ENCODE results near the gene KIF23.
"Not testable (repeated sequence)": the region's sequence is repeated elsewhere in the genome, so short reads cannot be mapped to it uniquely, and the experiment has no call there.

Gene KIF23

DNA sequence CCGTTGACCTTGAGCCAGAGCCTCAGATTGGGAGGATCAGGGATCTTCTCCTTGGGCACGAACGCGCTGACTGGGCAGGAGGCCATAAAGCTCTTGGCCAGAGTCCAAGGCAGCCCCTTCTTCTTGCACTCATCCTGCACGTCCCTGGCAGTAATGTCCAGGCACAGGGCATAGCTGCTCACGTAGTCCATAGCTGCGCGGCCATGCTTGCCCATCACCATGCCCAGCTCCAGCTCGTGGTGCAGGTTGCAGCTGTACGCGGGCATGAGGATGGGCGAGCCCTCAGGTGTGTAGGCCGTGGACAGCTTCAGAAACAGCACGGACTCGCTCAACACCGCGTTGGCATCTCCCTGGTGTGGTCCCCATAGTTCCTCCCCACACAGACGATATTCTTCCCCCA is 20.5 kb downstream of the KIF23 start:
- no peak for DNase-seq (ENCODE audit: low read depth in 1 of 2, low spot score in 1 of 2)

DNA sequence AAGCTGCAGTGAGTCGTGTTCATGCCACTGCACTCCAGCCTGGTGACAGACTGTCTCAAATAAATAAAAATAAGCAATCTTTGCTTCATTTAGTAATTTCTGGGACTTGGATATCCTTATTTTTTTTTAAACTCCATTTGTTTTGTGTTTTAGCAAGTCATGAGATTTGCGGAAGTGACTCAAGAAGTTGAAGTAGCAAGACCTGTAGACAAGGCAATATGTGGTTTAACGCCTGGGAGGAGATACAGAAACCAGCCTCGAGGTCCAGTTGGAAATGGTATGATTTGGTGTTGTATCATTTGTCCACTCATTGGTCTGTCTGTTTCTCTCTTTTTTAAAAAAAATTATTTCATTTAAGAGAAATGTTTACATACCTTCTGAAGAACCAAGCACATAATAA is 21.8 kb downstream of the KIF23 start:
- DNase-seq (ENCODE audit: low read depth in 1 of 2, low spot score in 1 of 2), result no peak

DNA sequence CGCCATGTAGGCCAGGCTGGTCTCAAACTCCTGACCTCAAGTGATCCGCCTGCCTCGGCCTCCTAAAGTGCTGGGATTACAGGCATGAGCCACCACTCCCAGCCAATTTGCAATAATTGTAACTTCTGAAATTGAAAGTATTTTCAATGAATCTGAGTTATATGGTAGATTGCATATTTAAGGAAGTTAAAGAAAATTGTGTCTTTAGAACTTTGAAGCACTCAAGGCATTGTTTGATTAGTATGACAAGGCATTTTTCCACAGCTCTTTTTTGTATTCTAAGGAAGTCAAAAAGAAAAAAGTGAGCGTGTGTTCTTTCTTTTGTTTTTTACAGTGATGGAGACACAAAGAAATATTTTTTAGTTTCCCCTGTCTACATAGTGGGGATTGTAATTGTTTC is 22.8 kb downstream of the KIF23 start:
- DNase-seq (ENCODE audit: low read depth in 1 of 2, low spot score in 1 of 2), result no peak

DNA sequence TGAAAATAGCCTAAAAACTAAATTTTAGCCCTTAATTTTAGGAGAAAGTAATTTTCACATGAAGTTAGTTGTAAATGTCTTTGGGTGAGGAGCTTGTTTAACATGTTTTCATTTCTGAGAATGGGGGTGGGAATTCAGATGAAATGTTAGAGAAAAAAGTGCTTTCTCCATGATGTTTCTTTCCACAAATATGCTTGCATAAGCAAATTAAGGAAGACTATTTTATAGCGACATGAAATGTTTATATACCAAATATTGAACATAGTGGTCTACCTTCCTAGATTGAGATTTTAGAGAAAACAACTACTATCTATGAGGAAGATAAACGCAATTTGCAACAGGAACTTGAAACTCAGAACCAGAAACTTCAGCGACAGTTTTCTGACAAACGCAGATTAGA is 25.5 kb downstream of the KIF23 start:
- no peak for DNase-seq (ENCODE audit: low read depth in 1 of 2, low spot score in 1 of 2)

DNA sequence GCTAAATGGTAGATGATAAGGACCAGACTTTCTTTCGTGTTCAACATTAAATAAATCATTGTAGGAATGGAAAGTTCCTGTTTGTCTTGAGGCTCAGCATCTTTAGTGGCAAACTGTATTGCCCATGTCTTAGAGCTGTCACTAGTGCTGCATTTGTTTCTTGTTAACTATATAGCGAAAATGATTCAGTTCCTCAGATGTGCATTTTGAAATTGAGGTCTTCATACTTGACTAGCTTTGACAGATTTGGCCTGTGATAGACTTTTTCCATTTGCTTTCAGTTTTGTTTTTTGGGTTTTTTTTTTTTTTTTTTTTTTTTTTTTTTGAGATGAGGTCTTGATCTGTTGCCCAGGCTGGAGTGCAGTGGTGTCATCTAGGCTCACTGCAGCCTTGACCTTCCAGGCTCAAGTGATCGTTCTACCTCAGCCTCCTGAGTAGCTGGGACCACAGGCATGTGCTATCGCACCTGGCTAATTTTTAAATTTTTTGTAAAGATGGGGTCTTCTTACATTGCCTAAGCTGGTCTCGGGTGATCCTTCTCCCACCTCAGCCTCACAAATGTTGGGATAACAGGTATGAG is 29.0 kb downstream of the KIF23 start:
- no peak for DNase-seq (ENCODE audit: low read depth in 1 of 2, low spot score in 1 of 2)

DNA sequence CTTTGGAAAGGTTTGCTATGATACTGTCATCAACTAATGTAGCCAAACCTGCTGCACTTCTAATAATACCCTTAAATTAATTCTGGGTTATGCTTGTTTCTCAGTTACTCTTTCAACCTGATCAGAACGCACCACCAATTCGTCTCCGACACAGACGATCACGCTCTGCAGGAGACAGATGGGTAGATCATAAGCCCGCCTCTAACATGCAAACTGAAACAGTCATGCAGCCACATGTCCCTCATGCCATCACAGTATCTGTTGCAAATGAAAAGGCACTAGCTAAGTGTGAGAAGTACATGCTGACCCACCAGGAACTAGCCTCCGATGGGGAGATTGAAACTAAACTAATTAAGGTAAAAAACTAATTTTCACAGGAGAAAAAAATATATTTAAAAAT is 30.5 kb downstream of the KIF23 start:
- DNase-seq (ENCODE audit: low read depth in 1 of 2, low spot score in 1 of 2), result no peak

DNA sequence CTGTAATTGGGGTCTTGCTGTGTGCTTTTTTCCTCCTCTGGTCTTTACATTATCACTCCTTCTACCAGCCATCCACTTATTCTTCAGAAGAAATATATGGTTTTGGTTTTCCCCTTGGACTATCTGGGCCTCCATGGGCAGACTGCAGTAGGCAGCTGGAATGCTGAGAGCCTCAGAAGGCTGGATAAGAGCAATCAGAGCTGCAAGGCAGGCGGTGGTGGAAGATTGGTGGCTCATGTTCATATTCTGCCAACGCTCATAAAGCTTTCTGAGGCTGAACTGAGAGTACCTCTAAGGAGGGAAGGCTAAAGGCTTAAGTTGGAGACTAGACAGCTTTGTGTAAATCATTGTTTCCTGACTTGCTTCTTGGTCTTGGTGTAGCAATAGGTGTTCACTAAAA is 32.8 kb downstream of the KIF23 start:
- no peak for DNase-seq (ENCODE audit: low read depth in 1 of 2, low spot score in 1 of 2)

DNA sequence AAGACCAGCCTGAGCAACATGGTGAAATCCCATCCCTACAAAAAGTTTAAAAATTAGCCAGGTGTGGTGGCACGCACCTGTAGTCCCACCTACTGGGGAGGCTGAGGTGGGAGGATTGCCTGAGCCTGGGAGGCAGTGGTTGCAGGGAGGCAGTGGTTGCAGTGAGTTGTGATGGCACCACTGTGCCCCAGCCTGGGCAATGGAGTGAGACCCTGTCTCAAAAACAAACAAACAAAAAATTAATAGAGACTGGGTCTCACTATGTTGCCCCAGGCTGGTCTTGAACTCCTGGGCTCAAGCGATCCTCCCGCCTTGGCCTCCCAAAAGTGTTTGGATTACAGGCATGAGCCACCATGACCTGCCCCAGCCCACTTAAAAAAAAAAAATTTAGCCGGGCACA is 36.1 kb downstream of the KIF23 start:
- DNase-seq (ENCODE audit: low read depth in 1 of 2, low spot score in 1 of 2), result not testable (repeated sequence)

DNA sequence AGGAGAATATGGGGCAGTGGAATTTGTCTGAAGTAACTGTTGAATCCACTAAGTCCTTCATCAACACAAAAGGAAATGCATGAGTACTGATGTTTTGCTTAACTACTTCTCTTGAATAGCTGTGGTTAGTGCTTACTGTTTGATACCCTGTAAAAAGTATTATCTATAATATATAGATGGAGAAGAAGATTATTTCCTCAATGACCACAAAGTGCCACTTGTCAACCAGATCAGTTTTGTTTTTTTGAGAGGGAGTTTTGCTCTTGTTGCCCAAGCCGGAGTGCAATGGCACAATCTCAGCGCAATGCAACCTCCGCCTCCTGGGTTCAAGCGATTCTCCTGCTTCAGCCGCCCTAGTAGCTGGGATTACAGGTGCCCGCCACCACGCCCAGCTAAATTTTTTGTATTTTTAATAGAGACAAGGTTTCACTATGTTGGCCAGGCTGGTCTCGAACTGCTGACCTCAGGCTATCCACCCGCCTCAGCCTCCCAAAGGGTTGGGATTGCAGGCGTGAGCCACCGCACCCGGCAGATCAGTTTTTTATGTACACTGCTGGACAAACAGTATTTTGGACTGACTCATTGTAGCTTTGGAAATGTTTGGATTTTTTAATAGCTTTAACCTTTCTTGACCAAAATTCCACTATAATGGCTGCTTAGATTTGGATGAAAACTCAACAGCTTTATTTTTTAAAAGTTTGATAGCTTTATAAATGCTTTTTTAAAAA is 37.0 kb downstream of the KIF23 start:
- DNase-seq (ENCODE audit: low read depth in 1 of 2, low spot score in 1 of 2), result no peak

DNA sequence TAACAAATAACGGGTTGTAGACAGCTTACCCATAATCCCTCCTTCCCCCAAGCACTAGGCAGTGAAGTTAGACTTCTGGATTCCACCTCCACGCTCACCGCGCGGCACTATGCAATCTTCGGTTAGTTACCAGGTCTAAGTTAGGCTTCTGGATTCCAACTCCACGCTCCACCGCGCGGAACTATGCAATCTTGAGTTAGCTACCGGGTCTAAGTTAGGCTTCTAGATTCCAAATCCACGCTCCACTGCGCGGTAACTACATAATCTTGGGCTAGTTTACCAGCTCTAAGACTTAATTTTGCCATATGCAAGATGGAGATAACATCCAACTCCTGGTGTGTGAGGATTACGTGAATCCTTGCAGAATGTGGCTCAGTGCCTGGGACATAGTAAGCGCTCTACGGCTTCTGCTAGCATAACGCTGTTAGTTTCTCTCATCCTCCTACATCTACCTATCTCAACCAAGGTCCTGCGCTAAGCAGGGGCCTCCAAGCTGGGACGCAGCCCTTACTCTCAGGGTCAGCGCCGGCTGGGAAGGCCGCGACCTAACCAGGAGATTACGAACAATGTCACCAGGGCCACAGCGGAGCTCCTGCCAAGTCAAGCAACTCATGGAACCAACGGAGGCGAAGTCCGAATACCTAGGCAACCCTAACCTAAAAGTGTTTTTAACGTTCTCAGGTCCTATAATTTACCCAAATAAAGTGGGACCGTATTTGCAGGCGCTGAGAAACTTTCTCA is 38.0 kb downstream of the KIF23 start:
- DNase-seq (ENCODE audit: low read depth in 1 of 2, low spot score in 1 of 2), result no peak

DNA sequence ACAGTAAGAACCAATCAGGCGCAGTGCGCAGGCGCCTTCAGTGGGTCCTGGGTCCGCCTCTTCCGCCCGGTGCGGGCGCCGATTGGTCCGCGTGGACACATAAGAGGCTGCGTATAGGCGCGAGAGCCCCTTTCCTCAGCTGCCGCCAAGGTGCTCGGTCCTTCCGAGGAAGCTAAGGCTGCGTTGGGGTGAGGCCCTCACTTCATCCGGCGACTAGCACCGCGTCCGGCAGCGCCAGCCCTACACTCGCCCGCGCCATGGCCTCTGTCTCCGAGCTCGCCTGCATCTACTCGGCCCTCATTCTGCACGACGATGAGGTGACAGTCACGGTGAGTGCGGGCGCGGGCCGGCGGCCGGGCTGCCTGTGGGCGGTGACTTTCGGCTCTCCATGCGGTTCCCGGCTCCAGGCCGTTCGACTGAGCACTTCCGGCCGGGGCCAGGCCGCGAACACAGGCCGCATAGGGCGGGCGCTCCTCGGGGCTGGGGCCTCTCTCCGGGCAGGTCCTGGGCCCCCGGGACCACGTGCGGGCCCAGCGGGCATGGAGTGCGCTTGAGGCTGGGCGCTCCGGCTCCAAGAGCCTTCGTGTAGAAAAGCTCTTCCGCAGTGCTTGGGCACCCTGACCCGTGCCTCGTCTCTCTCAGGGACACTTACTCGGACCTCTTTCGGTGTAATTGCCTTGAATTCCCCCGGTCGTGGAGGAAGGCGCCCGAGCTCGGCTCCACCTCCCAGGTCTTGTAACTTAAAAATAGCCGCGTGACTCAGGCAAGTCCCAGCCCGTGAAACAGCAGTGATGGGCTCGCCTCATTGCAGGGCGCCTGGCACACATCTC is 38.8 kb downstream of the KIF23 start, which contains the start of gene RPLP1:
Gene RPLP1, plus strand, starts transcription at position 127 of the 830 bp plus-strand sequence. Its CDS starts 131 bp downstream, at position 258.
- DNase-seq (ENCODE audit: low read depth in 1 of 2, low spot score in 1 of 2), result peak; percentile 93 to 94

DNA sequence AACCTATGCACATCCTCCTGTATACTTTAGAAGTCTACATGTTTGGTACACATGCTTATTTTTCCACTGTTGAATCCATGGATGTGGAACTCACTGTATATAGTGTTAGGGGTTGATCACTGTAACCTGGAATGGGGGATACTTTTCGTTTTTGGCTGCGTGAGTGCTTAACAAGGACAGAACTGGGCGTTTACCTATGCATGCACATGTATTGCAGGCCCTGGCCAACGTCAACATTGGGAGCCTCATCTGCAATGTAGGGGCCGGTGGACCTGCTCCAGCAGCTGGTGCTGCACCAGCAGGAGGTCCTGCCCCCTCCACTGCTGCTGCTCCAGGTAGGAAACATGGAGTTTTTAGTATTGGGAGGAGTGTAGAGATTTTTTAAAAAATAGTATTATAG is 40.8 kb downstream of the KIF23 start:
- DNase-seq (ENCODE audit: low read depth in 1 of 2, low spot score in 1 of 2), result no peak

DNA sequence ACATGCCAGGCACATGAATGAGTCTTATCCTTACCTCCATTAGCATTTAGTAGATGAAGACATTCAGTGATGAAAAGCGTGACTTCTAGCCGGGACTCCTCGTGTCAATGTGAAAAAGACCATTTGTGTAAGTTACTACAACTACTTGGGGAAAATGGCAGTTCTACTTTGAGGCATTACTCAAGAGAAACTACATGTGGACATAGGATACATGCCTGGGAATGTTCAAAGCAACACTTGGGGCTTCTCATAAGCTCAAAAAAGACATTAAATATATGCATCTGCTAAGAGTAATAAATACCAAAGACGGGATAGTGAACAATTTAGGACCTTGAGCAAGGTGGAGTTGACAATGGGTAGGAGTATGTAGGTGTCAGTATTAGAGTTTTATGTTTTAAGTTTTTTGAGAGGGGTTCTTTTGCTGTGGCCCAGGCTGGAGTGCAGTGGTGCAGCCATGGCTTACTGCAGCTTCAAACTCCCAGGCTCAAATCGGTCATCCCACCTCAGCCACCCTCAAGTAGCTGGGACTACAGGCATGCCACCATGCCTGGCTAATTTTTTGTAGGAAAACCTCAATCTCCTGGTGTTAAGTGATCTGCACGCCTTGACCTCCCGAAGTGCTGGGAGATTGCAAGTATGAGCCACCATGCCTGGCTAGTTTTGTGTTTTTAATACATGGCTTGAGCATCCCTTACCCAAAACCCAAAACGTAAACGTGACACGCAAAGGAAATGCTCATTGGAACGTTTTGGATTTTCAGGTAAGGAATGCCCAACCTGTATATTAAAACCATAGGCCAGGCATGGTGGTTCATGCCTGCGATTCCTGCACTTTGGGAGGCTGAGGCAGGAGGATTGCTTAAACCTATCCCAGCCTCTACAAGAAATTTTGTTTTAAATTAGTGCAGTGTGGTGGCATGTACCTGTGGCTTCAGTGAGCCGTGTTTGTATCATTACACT is 42.3 kb downstream of the KIF23 start:
- DNase-seq (ENCODE audit: low read depth in 1 of 2, low spot score in 1 of 2), result no peak

DNA sequence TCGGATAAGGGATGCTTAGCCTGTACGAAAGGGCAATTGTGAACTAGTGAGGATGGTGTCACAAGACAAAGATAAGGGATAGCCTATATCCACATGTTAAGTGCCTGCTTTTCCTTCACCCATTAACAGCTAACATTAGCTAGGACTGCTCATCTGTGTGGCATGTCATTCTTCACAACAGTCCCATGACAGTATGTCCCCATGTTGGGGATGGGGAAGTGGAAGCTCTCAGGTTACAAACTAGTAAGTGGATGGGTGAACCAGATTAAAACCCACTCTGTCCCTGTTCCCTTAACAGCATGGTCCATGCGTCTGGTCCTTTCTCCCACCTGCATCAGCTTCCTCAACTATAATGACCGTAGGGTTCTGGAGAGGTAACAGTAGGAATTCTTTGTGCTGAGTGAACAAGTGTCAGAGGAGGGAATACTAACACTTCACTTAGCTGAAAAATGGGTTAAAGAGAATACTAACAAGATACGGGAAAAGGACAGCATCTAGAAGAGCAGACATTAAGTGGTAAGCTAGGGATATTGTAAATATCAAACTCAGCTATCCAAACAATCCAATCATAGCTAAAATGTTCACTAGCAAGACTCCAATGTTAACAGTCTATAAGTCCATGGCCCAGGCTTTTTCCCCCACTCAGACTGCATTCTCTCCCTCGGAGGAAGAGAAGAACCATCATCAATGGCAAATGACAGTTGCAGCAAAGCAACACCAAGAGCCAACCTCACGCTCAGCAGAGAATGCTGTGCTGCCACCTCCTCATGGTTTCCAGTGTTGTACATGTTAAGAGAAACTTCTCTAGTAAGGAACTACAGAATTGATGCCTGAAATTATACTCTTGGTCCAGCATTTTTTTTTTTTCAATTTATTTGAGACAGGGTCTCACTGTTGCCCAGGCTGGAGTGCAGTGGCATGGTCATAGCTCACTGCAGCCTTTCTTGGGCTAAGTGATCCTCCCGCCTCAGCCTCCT is 43.4 kb downstream of the KIF23 start:
- no peak for DNase-seq (ENCODE audit: low read depth in 1 of 2, low spot score in 1 of 2)

DNA sequence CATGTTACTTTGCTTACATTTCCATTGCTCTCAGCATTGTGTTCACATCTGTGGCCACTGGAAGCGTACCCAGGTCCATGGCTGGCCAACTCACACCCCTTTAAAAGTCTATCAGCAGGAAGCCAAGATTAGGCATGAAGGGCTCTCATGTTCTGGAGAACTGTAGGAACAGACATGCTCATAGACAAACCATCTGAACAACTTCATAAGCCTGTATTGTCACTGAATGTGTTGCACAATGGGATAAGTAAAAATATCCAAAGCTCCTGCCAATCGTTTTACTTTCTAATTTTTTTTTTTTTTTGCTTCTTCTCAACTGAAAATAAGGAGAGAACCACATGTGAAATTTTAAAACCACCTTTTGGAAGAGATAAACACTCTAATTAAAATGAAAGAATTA is 44.9 kb downstream of the KIF23 start:
- no peak for DNase-seq (ENCODE audit: low read depth in 1 of 2, low spot score in 1 of 2)

DNA sequence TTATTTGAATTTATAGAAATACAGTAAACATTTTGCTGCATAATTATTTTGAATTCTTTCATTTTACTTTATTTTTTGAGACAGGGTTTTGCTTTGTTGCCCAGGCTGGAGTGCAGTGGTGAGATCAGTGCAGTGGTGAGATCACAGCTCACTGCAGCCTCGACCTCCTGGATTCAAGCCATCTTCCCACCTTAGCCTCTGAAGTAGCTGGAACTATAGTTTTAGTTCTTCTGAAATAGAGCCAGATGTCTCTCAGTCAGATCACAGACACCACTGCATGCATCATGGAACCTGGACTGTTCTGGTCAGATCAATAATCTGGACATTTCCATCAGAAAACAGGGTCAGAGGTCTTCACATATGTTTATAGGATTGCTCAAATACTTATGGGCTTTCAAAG is 46.3 kb downstream of the KIF23 start:
- DNase-seq (ENCODE audit: low read depth in 1 of 2, low spot score in 1 of 2), result no peak

DNA sequence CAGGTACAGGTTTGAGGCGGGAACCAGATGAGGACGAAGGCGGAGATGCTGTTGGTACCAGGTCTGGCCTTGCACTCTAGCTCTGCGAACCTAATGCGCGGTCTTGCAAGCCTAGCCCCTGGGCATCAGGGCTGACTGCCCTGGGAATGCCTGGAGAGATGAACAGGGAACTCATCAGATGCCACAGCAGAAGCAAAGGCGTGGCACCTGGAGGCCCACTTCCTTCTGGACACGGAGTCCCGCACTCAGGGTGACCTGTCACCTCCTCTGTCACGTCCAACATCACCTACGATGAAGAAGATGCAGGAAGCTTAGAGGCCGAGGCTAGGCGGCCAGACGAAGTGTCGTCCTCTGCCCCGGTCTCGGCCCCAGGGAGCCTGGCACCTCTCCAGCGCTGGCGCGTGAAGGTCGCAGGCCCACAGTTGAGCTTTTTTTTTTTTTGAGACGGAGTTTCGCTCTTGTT is 47.9 kb downstream of the KIF23 start:
- no peak for DNase-seq (ENCODE audit: low read depth in 1 of 2, low spot score in 1 of 2)

DNA sequence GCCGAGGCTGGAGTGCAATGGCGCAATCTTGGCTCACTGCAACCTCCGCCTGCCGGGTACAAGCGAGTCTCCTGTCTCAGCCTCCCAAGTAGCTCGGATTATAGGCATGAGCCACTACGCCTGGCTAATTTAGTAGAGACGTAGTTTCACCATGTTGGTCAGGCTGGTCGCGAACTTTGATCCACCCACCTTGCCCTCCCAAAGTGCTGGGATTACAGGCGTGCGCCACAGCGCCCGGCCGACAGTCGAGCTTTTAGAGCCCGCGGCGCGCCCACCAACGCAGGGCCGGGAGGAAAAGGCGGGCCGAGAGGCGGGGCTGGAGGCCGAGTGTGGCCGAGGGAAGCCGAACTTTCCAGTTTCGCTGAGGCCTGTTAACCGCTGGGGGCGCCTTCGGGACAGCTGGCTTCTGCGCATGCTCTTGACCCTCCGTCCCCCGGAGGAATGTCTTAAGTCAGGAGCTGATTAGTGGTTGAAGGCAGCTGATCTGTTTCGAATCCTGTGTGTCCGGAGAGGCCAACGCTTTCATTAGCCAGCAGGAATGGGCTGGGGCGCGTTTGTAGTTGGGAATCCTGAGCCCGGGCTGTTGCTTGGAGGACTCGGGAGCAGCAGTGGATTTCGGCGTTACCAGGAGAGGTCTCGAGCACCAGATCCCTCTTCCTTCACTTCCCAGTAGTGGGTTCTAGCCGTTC is 48.5 kb downstream of the KIF23 start:
- peak; percentile 84 to 86 for DNase-seq (ENCODE audit: low read depth in 1 of 2, low spot score in 1 of 2)

Measured in stimulated activated CD4-positive, alpha-beta T cell treated with anti-CD3 and anti-CD28 coated beads, Interleukin-15, amount 100 ng/mL, for 1 hour (primary cell).